CD4-positive, alpha-beta T cell treated with Interleukin-21 for 1 hour (primary cell): ENCODE measurements around the gene IQSEC3.
A peak's percentile ranks its signal among the peaks of the same experiment; 100 is the strongest.

Experiments
- DNase-seq: peaks from one replicate; pipeline ENCODE4 v3.0.0-alpha.2; 2020

IQSEC3 gene

DNA sequence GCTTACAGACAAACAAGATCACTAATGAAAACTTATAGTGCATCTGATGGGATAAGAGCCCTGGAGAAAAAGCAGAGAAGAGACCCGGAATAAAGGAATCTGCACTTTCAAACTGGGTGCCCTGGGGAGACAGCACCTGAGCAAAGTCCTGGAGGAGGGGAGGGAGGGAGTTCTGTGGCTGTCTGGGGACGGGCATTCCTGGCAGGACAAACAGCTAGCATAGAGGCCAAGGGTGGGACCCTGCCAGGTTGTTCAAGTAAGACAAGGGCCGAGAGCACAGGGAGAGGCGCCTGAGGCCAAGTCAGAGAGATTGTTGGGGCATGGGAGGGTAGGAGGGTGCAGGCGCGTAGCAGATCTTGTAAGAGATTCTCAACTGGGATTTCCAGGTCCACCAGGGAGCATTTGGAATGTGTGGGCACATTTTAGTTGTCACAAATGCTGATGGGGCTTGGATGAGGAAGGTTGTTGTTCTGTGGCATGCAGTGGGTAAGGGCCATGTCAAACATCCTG is 14.2 kb downstream of the IQSEC3 start:
- DNase-seq, result no peak

- DNase-seq, result no peak
These were observed 16.2 kb downstream of the IQSEC3 start for GRCh38 chr12:82740-83139.

DNA sequence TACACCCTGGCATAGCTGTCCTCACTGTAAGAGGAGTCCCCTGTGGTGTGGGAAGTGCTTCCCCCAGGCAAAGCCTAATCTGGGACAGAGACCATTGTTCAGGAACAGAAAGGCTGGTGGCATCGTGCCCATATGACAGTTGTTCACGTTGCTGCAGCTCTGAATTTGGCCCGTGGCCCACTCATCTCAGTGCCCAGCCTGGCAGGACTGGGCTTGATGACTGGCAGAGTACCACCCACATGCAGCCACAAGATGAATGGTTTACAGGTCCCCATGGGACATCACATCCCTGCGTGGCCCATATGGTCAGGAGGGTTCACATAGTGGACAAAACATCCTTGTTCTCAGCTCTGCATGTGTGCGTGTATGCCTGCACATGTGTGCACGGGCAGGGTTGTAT is 17.5 kb downstream of the IQSEC3 start:
- DNase-seq, result no peak

GRCh38 chr12:85191-85666 is 18.7 kb downstream of the IQSEC3 start:
- no peak for DNase-seq

DNA sequence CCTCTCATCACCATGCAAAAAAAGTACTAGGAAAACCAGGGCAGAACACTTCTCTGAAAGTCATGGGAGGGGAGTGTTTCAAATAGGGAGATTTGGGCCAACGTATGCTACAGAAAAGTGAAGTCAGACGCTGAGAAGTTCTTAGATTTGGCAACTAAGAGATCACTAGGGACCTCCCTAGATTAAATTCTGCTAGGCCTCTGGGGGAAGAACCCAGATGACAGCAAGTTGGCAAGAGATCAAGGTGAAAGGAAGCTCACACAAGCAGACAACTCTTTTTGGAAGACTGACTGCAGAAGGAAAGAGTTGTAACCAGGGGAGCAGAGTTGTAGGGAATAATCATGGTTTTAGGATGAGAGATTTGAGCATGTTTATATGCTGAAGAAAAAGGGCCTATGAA is 20.7 kb downstream of the IQSEC3 start:
- no peak for DNase-seq

DNA sequence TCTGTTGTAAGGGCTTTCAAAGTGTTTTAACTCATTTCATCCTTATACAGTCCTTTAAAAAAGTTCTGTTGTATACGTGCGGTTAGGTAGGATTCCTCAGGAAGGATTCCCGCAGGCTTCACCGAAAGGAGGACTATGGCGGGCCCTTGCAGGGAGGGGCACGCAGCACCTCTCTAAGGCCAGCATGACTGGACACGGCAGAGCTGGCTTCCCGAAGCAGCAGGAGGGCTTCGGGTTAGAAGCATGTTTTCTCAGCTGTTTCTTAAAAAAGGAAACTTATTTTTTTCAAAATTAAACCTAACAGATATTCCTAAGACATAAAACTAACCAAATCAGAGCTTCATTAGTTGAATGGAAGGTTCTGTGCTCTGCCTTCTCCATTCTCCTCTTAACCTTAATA is 21.3 kb downstream of the IQSEC3 start:
- DNase-seq, result no peak

DNA sequence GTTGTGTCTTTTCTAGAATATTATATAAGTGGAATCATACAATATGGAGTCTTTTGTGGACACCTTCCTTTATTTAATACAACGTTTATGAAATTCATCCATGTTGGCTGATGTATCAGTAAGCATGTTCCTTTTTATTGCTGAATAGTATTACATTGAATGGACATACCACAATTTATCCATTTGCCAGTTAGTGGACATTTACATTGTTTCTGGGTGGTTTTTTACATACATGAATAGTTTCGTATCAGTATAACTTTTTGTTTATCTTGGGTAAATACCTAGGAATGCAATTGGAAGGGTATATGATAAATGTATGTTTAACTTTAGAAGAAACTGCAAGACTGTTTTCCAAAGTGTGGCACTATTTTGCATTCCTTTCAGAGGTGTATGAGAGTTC is 23.1 kb downstream of the IQSEC3 start:
- DNase-seq, result no peak

- no peak for DNase-seq
These were observed 24.6 kb downstream of the IQSEC3 start for GRCh38 chr12:91213-91612.

- DNase-seq, result no peak
These were observed 26.9 kb downstream of the IQSEC3 start for GRCh38 chr12:93266-94005.

DNA sequence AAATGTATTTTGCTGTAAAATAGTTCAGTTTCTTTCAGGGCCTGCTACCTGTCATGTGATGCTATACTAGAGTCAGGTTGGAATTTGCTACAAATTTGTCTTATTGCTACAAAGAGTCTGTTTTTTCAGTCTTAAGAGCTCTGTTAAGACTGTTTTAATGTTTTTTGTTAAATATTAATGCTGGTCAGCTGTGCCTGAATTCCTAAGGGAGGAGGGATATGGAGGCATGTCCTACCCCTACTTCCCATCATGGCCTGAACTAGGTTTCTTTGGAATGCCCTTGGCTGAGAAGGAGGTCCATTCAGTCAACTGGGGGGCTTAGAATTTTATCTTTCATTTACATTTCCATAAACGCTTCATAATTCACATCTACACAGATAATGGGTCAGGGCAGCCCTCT is 30.0 kb downstream of the IQSEC3 start:
- no peak for DNase-seq

- DNase-seq, result no peak
These were observed 32.4 kb downstream of the IQSEC3 start for GRCh38 chr12:98924-99352.

GRCh38 chr12:99605-100004 is 33.0 kb downstream of the IQSEC3 start:
- DNase-seq, result no peak

GRCh38 chr12:101969-102878 is 35.7 kb downstream of the IQSEC3 start:
- no peak for DNase-seq

GRCh38 chr12:102879-103168 is 36.3 kb downstream of the IQSEC3 start:
- DNase-seq, result no peak

DNA sequence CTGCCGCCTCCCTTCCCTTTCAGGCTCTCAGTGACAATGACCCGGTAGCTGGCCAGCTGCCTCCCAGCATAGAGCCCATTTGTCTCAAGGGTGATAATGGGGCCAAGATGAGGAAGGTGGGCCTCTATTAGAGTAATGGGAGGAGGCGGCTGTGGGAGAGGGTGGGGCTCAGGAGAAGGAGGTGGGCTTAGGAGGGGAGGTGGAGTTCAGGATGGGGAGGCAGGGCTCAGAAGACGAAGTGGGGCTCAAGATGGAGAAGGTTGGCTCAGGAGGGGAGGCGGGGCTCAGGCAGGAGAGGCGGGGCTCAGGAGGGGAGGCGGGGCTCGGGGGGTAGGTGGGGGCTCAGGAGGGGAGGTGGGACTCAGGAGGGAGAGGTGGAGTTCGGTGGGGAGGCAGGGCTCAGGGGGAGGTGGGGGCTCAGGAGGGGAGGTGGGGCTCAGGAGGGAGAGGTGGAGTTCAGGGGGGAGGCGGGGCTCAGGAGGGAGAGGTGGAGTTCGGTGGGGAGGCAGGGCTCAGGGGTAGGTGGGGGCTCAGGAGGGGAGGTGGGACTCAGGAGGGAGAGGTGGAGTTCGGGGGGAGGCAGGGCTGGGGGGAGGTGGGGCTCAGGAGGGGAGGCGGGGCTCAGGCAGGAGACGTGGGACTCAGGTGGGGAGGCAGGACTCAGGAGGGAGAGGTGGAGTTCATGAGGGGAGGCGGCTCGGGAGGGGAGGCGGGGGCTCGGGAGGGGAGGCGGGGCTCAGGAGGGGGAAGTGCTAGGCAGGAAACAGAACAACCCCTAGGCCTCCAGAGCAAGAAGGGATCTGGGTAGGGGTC is 36.8 kb downstream of the IQSEC3 start:
- DNase-seq, result no peak

DNA sequence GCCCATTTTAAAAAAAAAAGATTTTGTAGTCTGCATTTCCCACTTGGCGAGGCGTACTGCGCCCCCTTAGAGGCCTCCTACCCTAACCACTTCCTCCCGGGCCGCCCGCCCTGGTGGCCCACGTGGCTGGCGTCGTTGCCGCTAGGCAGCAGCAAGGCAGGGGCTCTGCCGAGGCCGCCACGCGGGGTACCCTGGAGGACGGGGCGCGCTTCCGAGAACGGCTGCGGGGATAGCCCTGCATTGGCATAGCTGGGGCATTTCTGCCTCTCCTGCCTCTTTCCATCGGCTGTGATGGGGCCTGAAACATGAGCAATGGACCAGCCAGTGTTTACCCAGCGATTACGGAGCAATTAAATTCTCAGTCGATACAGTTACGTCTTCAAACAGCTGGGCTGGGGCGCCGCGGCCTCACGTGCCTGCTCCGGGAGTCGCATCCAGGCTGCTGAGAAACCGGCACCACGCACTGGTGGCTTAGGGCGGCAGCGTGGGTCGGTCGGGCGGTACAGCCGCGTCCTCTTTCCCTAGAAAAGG is 38.0 kb downstream of the IQSEC3 start:
- DNase-seq, result peak; percentile 46

- no peak for DNase-seq
These were observed 39.1 kb downstream of the IQSEC3 start for GRCh38 chr12:105696-106095.

DNA sequence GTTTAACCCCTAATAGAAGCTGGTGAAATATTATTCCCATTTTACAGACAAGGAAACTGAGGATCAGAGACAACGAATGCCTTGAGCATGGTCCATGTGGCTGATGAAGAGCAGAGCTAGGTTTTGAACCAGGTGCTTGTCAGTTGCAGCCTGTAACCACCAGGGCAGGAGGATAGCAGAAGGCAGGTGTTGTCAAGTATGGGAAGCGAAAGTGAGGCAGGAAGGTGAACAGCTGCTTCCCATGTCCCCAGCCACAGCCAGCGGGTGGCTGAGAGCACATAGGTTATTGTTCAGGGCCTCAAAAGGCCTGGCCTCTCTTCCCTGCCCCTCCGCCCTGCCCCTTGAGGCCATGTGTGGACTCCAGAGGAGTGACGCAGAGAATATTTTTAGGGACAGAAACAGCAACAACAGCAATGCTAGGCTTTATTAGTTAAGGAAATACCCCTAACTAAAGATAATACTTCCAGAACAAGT is 39.6 kb downstream of the IQSEC3 start:
- no peak for DNase-seq

- no peak for DNase-seq
These were observed 42.0 kb downstream of the IQSEC3 start for GRCh38 chr12:108594-108993.

DNA sequence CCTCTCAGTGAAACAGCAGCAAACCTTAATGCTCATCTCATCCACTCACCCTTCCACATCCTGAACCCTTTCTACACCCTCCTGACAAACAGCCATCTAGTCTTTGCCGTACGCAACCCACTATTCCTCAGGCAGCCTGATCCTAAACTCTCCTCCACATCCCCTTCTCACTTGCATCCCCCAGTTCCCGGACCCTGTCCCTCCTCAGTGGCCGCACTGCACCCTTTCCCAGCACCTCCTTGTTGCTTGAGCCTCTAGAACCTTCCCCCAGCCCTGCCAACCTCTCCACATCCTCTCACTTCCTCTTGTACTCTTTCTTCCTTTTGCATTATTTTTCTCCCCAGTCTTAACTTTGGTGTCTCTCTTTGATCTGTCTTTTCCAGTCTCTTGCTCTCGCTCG is 42.9 kb downstream of the IQSEC3 start:
- DNase-seq, result no peak

DNA sequence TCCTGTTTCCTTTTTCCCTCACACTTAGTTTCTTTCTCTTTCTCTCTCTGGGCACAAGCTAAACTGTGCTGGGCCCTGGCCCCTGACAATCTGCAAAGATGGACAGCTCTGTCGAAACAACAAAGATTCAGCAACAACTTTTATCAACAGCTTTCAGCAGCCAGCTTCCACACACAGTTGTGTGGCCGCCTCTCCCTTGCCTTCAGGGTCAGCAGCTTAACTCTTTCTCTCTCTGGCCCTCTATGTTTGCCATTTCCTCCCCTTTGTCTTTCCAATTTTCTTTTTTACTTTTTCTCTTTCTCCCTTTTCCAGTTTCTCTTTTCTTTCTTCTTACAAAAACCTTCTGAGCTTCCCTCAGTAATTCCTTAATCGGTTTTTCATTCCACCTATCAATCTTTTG is 43.3 kb downstream of the IQSEC3 start:
- DNase-seq, result no peak

DNA sequence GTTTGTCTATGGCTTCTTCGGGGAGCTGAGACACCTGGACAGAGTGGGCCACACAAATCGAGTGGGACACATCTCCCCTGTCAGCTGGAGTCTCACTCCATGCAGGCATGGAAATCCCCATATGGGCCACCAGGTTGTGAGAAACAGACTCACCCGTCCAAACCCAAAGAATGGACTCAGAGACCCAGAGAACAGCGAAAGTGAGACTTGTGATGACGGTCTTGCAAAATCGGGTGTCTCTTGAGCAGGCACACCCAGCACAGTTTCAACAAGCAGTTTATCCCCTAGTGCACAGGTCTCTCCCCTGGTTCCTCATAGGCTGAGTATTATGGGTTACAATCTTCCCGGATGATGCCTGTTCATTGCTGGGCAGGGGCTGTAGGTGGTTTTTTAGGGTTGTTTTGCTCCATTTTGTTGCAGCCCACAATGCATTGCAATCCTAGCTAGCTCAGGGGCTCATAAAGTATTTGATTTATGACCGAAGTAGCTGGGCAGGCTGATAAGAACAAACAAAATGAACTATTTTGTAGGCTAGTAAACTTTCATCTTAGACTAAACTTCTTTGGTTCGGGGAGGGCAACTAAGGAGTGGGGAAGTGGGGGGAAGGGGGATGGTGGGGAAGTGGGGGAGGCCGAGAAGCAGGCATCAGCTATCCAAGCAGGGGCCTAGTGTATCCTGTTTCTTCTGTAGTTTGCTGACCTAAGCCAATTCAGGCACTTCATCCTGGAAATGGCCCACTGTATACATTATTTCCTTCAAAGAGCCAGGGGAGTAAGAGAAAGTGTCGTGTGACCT is 45.3 kb downstream of the IQSEC3 start:
- peak; percentile 19 for DNase-seq
